Mesodermal cell (in vitro differentiated cells): ENCODE measurements around the gene ISCA1.

Experiments
- H3K27ac ChIP-seq: 2 replicates; pipeline ENCODE4 v1.7.0; 2013; ENCODE audit warnings: mild to moderate bottlenecking, low read depth, low read length, moderate library complexity; ENCODE audit not compliant: severe bottlenecking
- H3K36me3 ChIP-seq: 2 replicates; pipeline ENCODE4 v1.7.1; 2013; ENCODE audit warnings: mild to moderate bottlenecking, low read length, moderate library complexity; ENCODE audit not compliant: control insufficient read depth, insufficient read depth
- H3K4me1 ChIP-seq: one replicate; pipeline ENCODE4 v1.7.1; 2013; ENCODE audit warnings: mild to moderate bottlenecking, low read length; ENCODE audit not compliant: insufficient read depth, control insufficient read depth, poor library complexity, severe bottlenecking
- H3K4me3 ChIP-seq: 2 replicates; pipeline ENCODE4 v1.7.0; 2013; ENCODE audit warnings: low read length, control low read depth, mild to moderate bottlenecking; ENCODE audit not compliant: insufficient read depth, poor library complexity, severe bottlenecking; ENCODE audit errors: extremely low read depth
- H3K9me3 ChIP-seq: 2 replicates; pipeline ENCODE4 v1.7.1; 2013; ENCODE audit warnings: mild to moderate bottlenecking, low read length, moderate library complexity; ENCODE audit not compliant: control insufficient read depth
- WGBS, 2 experiments: methylation state at CpG; one replicate each; pipeline ENCODE4 v1.1.5; 2013; ENCODE audit warnings: missing lambda C conversion rate in 2 of 2; ENCODE audit not compliant: insufficient coverage in 2 of 2; 5-methylcytosine and 5-hydroxymethylcytosine counted together

Gene ISCA1

DNA sequence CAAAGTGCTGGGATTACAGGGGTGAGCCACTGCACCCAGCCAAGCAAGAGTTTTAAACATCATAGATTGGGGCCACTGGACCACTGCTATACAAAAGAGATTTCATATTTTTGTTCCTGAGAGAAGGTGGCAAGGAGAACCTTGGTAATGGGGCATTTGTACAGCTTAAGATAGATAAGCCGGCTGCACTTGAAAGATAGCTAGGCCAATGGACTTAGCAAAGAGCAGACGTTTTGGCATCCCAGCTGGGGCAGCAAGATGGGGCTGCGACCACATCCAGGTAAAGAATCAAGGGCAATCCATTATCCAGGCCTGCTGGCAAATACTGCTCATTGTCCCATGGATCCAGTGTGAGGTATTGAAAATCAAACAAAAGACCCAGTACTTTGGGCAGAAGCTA lies 3.9 kb upstream of the ISCA1 start:
- 47 to 73% methylated on average over 3 of the region's 3 CpGs for WGBS, 2 experiments
- peaks cover 5% of the 10 kb centered on the region for H3K36me3 ChIP-seq
- H3K4me1 ChIP-seq, result no peaks in the 10 kb centered on the region
- H3K4me3 ChIP-seq, result no peak overlapping the region
- no peak overlapping the region for H3K27ac ChIP-seq
- H3K9me3 ChIP-seq, result no peaks in the 10 kb centered on the region

DNA sequence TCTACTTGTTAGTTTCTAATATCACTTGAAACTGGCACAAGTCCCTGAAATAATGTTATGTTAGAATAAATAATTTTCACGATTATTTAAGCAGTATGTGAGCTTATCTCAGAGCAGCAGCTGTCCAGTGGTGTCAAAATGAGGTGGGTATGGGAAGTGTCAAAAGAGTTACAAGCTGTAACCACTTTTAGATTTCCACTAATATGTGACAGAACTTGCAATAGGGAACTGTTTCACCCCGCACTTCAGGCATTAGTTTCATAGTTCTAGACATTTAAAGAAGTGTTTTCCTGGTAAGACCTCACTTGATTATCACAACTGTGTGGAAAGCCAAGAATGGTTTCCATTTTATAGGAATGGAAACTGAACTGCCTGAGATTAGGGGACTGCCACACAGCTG lies 2.9 kb upstream of the ISCA1 start:
- no peak overlapping the region for H3K4me3 ChIP-seq
- H3K4me1 ChIP-seq, result peaks cover 8% of the 10 kb centered on the region
- H3K9me3 ChIP-seq, result no peaks in the 10 kb centered on the region
- 75 to 83% methylated on average over 1 to 2 of the region's 2 CpGs for WGBS, 2 experiments
- peaks cover 9% of the 10 kb centered on the region for H3K36me3 ChIP-seq
- H3K27ac ChIP-seq, result no peak overlapping the region

DNA sequence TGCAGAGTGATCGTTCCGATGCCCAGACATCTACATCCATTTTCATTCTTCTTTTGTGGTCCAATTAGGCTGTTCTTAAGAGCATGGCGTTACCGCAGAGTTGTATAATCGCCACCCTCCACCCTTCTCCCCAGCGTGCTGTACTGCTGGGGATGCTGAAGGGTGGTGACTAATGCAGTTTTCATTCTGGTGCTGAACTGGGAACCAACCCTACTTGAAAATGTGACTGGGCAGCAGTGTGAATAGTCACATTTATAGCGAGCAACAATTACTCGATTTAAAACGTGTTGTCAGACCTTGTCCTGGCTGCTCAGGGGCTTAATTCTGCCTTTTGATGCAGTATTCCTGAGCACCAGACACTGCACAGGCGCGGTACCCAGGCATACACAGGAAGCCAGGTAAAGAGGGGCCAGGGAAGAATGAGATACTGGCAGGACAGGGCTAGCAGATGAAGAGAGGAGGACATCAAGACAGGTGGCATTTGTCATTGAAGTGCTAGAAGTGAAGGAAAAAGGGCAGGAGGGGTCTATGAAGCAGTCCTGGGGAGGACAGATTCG lies 719 bp upstream of the ISCA1 start:
- Histone ChIP-seq H3K27ac (peak overlapping the region; percentile 76), H3K4me3 (peak overlapping the region; percentile 88), H3K36me3 (peaks cover 18% of the 10 kb centered on the region), H3K4me1 (peaks cover 16% of the 10 kb centered on the region), H3K9me3 (no peaks in the 10 kb centered on the region)
- 48 to 55% methylated on average over 8 of the region's 12 CpGs for WGBS, 2 experiments

DNA sequence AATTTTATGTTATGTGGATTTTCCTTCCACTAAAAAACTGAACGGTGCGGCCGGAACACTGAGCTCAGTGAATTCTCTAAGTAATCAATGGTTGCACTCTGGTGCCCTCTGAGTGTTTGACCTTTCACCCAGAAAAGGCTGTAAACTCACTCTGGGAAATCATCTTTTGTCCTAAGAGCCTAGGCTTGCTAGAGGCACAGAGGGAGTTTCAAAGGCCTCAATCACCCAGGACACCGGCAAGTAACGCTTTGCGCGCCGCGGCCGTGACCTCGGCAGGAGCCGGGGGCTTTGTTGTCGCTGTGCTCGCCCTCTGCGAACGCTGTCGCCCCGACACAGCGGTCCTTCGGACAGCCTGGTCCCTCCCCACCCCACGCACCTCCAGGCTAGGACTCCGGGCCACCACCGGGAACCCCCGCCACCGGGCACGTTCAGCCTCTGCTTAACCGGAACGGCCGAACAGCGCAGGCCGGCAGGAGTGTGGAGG lies 703 bp downstream of the ISCA1 start:
- peak overlapping the region; percentile 88 for H3K4me3 ChIP-seq
- peak overlapping the region; percentile 98 for H3K27ac ChIP-seq
- 0% methylated on average over 14 to 28 of the region's 31 CpGs for WGBS, 2 experiments
- H3K9me3 ChIP-seq, result no peaks in the 10 kb centered on the region
- H3K36me3 ChIP-seq, result peaks cover 21% of the 10 kb centered on the region
- H3K4me1 ChIP-seq, result peaks cover 16% of the 10 kb centered on the region

DNA sequence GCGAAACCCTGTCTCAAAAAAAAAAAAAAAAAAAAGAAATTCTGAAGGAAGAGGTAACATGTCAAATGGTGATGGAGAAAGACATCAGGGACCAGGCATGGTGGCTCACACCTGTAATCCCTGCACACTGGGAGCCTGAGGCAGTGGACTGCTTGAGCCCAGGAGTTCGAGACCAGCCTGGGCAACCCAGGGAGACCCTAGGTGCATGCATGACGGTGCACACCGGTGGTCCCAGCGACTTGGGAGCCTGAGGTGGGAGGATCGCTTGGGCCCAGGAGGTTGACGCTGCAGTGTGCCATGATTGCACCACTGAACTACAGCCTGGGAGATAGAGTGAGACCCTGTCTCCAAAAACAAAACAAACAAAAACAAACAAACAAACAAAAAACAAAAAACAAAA lies 1.8 kb downstream of the ISCA1 start:
- peak overlapping the region; percentile 88 for H3K4me3 ChIP-seq
- WGBS, 2 experiments, result 90 to 92% methylated on average over 3 to 6 of the region's 7 CpGs
- H3K4me1 ChIP-seq, result peaks cover 16% of the 10 kb centered on the region
- H3K36me3 ChIP-seq, result peaks cover 16% of the 10 kb centered on the region
- no peaks in the 10 kb centered on the region for H3K9me3 ChIP-seq
- no peak overlapping the region for H3K27ac ChIP-seq

DNA sequence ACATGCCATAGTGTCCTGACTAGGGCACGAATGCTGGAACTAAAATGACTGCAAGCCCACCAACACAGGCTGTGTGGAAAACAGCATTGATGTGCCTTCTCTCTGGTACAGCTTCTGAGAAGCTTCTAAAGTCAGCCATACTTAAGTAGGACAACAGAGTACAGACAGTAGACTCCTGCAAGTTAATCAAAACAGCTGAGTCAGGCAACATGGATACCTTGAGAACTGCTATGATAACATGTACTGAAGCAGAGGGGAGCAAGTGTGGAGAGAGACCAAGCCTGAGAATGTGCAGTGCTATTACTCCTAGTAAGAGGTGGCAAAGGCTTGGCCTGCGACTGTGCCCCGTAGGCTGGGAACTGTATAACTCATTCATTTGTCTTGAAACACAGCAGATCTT lies 2.5 kb downstream of the ISCA1 start:
- peaks cover 16% of the 10 kb centered on the region for H3K4me1 ChIP-seq
- no peak overlapping the region for H3K27ac ChIP-seq
- WGBS, 2 experiments, result 84 to 91% methylated on average over 2 to 3 of the region's 3 CpGs
- H3K9me3 ChIP-seq, result no peaks in the 10 kb centered on the region
- H3K36me3 ChIP-seq, result peaks cover 16% of the 10 kb centered on the region
- H3K4me3 ChIP-seq, result no peak overlapping the region

DNA sequence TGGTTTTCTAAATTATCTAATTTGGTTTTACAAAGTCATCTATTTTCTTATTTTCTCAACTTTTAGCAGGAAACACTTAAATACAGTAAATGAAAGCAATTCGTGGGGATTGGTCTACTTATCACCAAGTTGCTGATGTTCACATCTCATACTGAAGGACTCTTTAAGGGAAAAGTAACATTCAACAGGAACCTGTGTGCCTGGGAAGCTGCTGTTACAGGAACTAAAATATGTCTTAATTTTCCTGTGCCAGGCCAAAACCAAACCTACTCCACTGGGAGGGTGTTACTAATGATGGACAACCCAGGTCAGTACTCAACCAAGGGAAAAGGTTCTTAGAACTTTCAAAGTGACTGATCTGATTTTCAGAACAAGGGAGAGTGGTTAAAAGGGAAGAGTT lies 5.3 kb downstream of the ISCA1 start:
- Histone ChIP-seq H3K4me1 (peaks cover 16% of the 10 kb centered on the region), H3K36me3 (peaks cover 39% of the 10 kb centered on the region), H3K27ac (no peak overlapping the region), H3K4me3 (no peak overlapping the region), H3K9me3 (no peaks in the 10 kb centered on the region)
- 100% methylated on average over 1 of the region's 1 CpG; no CpG with 5 or more reads in 1 of the 2 experiments for WGBS, 2 experiments

DNA sequence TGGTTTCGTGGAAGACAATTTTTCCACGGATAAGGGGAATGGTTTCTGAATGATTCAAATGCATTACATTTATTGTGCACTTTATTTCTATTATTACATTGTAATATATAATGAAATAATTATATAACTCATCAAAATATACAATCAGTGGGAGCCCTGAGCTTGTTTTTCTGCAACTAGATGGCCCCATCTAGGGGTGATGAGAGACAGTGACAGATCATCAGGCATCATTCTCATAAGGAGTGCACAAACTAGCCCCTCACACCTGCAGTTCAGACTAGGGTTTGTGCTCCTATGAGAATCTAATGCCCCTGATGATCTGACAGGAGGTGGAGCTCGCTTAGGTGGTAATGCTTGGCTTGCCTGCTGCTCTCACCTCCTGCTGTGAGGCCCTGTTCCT lies 6.4 kb downstream of the ISCA1 start:
- peaks cover 50% of the 10 kb centered on the region for H3K36me3 ChIP-seq
- WGBS, 2 experiments, result 57 to 67% methylated on average over 1 of the region's 3 CpGs

DNA sequence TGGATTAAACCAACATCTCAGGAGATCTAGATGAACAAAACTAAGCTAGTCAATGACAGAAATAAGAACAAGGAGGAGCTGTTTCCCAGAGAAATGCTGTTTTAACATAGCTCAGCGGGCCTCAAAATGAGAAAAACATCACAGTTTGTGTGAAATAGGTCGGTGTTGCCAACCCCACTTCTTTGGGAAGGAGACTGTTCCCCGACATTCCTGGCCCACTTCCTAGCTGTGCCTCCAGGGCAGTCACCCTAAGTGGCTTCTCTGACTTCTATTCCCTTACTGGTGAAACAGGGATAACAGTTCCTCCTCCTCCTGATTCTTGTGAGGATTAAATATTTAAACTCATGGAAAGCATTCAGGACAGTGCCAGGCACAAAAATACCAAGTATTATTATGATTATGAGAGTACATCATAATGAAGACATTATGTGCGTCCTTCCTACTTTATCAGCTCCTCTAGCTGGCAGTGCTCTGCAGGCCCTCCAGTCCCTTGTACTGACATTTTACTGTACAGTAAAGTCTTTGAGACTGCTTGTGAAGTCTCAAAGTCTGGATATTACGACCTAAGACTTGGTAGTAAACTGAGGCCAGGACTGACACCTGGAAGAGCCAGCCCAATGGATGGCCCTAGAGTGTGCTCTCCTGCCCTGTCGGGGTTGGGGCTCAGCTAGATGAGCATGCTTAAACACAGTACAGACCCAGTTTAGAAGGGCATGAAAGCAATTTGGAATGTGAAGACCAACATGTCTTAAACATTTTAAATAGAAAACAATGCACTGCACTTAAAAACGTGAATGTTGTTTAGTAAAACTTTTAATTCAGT lies 7.3 kb downstream of the ISCA1 start:
- H3K4me3 ChIP-seq, result no peak overlapping the region
- H3K36me3 ChIP-seq, result peaks cover 44% of the 10 kb centered on the region
- H3K27ac ChIP-seq, result no peak overlapping the region
- WGBS, 2 experiments, result 90 to 97% methylated on average over 5 to 6 of the region's 7 CpGs
- peaks cover 4% of the 10 kb centered on the region for H3K9me3 ChIP-seq
- peaks cover 5% of the 10 kb centered on the region for H3K4me1 ChIP-seq

More for the DNA sequence above, 6.4 kb downstream of the ISCA1 start:
- Histone ChIP-seq H3K27ac (no peak overlapping the region), H3K4me3 (no peak overlapping the region), H3K9me3 (peaks cover 4% of the 10 kb centered on the region), H3K4me1 (peaks cover 15% of the 10 kb centered on the region)

DNA sequence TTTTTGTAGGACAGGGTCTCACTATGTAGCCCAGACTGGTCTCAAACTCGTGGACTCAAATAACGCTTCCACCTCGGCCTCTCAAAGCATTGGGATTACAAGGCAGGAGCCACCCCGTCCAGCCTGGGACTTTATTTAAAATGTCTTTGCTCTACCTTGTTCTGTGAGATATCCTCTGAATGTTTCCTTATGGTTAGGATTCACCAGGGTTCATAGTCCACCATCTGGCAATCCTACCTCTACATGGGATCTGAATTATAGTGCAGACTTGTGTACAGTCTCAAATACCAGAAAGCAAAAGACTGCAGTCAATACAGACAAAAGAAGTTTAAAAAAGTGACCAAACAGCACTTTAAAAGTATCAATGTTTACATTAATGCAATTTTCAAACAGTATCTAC lies 10.1 kb downstream of the ISCA1 start:
- Histone ChIP-seq H3K4me1 (no peaks in the 10 kb centered on the region), H3K27ac (no peak overlapping the region), H3K36me3 (peaks cover 44% of the 10 kb centered on the region), H3K9me3 (peaks cover 4% of the 10 kb centered on the region), H3K4me3 (no peak overlapping the region)
- 88 to 97% methylated on average over 4 of the region's 4 CpGs for whole genome bisulfite sequencing, 2 experiments

DNA sequence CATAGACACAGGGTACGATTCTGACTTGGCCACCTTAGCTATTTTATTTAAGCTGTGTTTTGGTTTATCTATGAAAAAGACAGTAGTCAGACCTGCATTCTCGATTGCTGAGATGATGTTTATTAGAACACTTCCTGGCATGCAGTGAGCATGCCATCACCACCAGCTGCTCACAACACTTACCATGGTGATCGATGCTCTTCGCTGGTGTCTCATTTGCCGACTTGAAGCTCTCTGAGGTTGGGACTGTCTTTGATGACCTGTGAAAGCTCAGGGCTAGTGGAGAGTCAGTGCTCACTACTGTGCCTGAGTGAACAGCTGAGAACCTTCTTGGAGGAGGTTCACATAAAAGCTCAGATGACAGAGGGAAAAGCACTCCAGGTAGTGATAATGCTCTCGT lies 18.5 kb downstream of the ISCA1 start:
- 95 to 100% methylated on average over 4 to 5 of the region's 6 CpGs for WGBS, 2 experiments
- H3K4me3 ChIP-seq, result no peak overlapping the region
- no peak overlapping the region for H3K27ac ChIP-seq
- H3K36me3 ChIP-seq, result peaks cover 46% of the 10 kb centered on the region
- H3K4me1 ChIP-seq, result no peaks in the 10 kb centered on the region
- H3K9me3 ChIP-seq, result no peaks in the 10 kb centered on the region
